ENCODE results near the gene GAL3ST2. TPM values are rescaled to one million over a fixed set of nuclear protein-coding genes. Genes with fewer than 3 reads are reported as not detected.

GAL3ST2 gene
- total RNA-seq, 2 donors from 2014 or later: 34.2 to 70.2 TPM

GRCh38 chr2:241809383-241810306 lies 33.0 kb downstream of the GAL3ST2 start:
- Histone ChIP-seq H3K9ac (ENCODE audit: low read depth in 2 of 2, low read length in 2 of 2) (peak overlapping the region; percentile 66 to 83), H3K36me3 (no peaks in the 10 kb centered on the region), H3K9me3 (no peaks in the 10 kb centered on the region), H3K4me1 (no peaks in the 10 kb centered on the region), H3K27ac (peak overlapping the region; percentile 46), H3K4me3 (peak overlapping the region; percentile 41), H3K27me3 (no peaks in the 10 kb centered on the region)
- DNase-seq: peak; percentile 35
- intact Hi-C loops (cut with DNase I): no loop called here
- no peak for TF ChIP-seq CTCF (IDR thresholded peaks at IDR 0.05)

- no peak overlapping the region for H3K4me3 ChIP-seq
- peak overlapping the region in 1 of 2 donors; percentile 83 for H3K9ac ChIP-seq (ENCODE audit: low read depth in 2 of 2, low read length in 2 of 2)
- no peaks in the 10 kb centered on the region for H3K9me3 ChIP-seq
- H3K4me1 ChIP-seq: no peaks in the 10 kb centered on the region
- H3K27ac ChIP-seq: no peak overlapping the region
- DNase-seq: peak; percentile 20
- H3K27me3 ChIP-seq: no peaks in the 10 kb centered on the region
- intact Hi-C loops (cut with DNase I): no loop called here
- TF ChIP-seq CTCF (IDR thresholded peaks at IDR 0.05): no peak
- no peaks in the 10 kb centered on the region for H3K36me3 ChIP-seq
Measured at GRCh38 chr2:241810307-241811200, 33.9 kb downstream of the GAL3ST2 start.

- H3K27ac ChIP-seq: no peak overlapping the region
- H3K9ac ChIP-seq (ENCODE audit: low read depth in 2 of 2, low read length in 2 of 2): no peak overlapping the region
- no peak for TF ChIP-seq CTCF (IDR thresholded peaks at IDR 0.05)
- no peaks in the 10 kb centered on the region for H3K9me3 ChIP-seq
- peak; percentile 18 for DNase-seq
- H3K4me1 ChIP-seq: no peaks in the 10 kb centered on the region
- no peaks in the 10 kb centered on the region for H3K36me3 ChIP-seq
- H3K4me3 ChIP-seq: no peak overlapping the region
- no peaks in the 10 kb centered on the region for H3K27me3 ChIP-seq
- intact Hi-C loops (cut with DNase I): no loop called here
Measured at GRCh38 chr2:241811201-241811951, 34.8 kb downstream of the GAL3ST2 start.

GRCh38 chr2:241811952-241812729 lies 35.5 kb downstream of the GAL3ST2 start:
- H3K27ac ChIP-seq: no peak overlapping the region
- DNase-seq: no peak
- H3K9me3 ChIP-seq: no peaks in the 10 kb centered on the region
- no peak overlapping the region for H3K4me3 ChIP-seq
- no peak overlapping the region for H3K9ac ChIP-seq (ENCODE audit: low read depth in 2 of 2, low read length in 2 of 2)
- no peaks in the 10 kb centered on the region for H3K27me3 ChIP-seq
- intact Hi-C loops (cut with DNase I): no loop called here
- no peak for TF ChIP-seq CTCF (IDR thresholded peaks at IDR 0.05)
- no peaks in the 10 kb centered on the region for H3K36me3 ChIP-seq
- H3K4me1 ChIP-seq: no peaks in the 10 kb centered on the region
